ENCODE measurements around the gene ADAMTS5.

- TF ChIP-seq POLR2AphosphoS5 (IDR thresholded peaks at IDR 0.05; ENCODE audit: low read depth, low read length) (no peak), REST (IDR thresholded peaks at IDR 0.05; ENCODE audit: insufficient read depth in 1 of 2, low read depth in 2 of 2, low read length in 2 of 2) (no peak)
Observed at GRCh38 chr21:26888931-26889330, 78.0 kb downstream of the ADAMTS5 start.

Data from PFSK-1 (cell line).